NCI-H510A (cell line): ENCODE measurements around the gene ATG5.
"Not testable (repeated sequence)": the region's sequence is repeated elsewhere in the genome, so short reads cannot be mapped to it uniquely, and the experiment has no call there.

Experiments used
- DNase-seq: peaks from one replicate; lab custom pipeline; 2025; lab: John Stamatoyannopoulos, UW

ATG5 gene

DNA sequence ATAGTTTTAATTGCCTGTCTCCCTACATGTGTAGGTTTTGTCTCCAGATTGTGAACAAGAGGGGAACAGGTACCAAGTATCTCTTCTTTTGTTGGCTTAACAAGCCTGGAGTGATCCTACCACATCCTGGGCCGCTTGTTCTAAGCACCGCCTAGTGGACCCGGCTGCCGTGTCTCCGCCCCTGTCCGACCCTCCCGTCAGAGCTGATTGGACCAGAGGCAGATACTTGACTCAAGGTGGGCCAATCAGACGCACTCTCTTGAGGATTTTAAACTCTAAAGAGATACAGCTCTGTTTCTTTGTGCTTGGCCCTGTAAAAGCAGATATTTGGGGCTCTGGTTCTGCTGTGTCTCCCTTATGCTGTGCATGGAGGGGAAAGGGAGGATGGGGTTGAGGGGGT is 171.2 kb downstream of the ATG5 start:
- no peak for DNase-seq

DNA sequence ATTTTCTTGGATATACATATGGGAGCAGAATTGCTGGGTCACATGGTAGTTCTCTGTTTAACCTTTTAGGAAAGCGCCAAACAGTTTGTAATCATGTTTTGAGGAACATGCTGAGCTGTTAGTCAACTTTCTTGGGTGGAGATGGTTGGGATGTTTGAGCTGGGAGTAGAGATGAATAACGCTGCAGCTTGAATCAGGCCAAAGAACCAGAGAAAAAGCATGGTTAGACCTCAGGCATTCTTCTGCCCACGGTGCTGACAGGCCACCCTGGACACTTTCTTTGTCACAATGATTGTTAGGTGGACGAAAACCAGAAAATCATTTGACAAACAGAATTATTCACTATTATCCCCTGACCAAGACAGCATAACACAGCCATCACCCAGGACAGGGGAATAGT is 172.6 kb downstream of the ATG5 start:
- no peak for DNase-seq

DNA sequence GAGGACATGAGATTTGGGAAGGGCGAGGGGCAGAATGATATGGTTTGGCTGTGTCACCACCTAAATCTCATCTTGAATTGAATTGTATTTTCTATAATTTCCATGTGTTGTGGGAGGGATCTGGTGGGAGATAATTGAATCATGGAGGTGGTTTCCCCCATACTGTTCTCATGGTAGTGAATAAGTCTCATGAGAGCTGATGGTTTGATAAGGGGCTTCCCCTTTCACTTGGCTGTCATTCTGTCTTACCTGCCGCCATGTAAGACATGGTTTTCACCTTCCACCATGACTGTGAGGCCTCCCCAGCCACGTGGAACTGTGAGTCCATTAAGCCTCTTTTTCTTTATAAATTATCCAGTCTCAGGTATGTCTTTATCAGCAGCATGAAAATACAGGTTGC is 173.1 kb downstream of the ATG5 start:
- not testable (repeated sequence) for DNase-seq

DNA sequence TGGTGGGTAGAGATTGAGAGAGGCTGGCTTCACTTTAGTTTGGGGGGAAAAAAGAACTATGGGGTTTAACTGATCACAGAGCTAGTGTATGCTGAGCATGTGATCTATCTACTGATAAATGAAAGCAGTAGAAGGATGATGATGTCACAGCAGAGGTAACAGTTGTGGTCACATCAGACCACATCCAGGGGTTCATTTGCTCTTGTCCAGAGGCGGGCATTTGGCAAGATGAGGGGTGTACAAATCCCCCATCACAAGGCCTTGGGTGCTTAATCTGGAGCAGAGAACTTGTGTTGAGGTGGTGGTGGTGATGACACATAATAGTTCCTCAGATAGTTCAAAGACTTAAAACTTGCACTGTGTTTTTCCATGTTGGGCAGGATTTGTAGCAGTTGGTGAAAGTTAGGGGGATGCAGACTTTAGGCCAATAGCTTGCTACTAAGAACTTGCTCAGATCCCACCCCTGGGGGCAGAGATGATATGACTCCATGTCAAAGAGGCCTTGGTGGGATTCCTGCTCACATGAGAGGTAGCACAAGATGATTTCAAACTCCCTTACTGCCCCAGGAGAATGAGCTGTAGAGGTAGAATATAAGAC is 176.0 kb downstream of the ATG5 start:
- no peak for DNase-seq

DNA sequence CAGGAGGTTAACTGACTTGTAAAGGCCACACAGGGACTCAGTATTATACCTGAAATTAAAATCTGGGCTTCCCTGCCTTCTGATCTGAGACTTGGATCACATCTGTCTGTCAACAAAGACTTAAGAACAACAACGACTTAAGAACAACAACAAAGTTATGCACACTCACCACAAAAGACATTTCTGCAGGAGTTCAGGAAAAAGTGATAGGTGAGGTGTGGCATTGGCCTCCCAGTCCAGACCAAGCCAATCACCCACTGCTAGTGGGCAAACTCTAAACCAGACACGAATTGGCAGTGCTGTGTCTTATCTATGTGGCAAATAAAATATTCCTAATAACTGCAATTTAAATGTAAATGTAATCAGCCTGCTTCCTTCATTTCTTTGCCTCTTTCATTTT is 178.1 kb downstream of the ATG5 start:
- DNase-seq: no peak

DNA sequence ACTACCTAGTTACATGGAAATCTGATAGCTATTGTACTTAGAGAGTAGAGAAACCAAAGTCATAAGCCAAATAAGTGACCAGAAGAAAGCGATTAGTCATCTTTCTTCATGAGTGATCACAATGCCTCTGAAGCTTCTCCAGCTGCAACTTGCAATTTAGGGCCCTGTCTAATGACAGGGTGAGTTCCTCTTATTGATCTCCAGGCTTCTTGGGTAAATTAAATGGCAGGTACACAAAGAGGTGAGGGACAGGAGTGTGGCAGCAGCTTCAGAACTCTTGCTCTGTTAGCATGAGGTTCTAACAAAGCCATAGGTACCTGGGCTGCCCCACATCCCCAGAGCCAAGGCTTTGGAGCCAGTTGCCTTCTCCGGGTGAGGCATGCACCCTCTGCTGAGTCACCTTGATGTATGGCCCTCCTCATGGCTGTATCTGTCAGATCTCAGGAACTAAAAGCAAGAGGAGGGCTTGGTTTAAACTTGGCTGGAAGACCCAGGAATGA is 178.7 kb downstream of the ATG5 start:
- no peak for DNase-seq

DNA sequence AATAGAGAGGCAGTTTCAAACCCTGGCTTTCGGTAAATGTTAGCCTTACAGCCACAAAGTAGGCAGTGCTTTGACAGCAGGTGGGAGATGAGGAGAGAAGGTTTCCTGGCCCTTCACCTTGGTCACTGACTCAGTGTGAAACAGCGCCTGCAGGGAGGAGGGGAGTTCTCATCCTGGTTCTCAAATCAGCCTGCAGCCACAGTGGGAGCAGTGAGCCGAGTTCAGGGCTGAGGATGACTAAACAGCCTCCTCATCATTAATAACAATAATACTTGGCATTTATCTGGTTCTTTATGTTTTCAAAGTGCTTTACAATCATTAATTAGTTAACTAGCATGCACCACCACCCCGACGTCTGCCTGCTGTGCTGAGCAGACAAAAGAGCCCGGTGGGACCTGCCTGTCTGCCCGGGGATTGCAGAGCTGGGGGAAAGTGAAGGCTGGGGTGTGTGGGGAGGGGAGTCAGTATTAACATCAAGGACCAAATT is 179.8 kb downstream of the ATG5 start:
- DNase-seq: no peak

DNA sequence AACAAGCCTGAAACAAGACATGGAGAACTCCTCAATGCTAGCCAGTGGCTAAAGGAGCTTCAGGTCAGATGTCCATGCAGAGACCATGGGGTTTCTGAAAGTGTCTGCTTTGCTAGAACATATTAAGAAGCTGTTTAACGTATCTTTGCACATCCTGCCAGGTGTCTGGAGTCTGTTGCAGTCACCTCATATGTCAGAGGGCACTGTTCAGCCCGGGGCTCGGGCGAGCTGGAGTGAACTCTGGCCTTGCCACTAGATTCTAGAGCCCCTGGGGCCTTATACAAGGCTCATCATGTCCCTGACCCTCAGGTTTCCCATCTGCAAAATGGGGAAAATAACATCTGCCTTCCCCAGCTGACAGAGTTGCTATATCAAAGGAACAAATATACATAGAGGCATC is 180.4 kb downstream of the ATG5 start:
- no peak for DNase-seq

DNA sequence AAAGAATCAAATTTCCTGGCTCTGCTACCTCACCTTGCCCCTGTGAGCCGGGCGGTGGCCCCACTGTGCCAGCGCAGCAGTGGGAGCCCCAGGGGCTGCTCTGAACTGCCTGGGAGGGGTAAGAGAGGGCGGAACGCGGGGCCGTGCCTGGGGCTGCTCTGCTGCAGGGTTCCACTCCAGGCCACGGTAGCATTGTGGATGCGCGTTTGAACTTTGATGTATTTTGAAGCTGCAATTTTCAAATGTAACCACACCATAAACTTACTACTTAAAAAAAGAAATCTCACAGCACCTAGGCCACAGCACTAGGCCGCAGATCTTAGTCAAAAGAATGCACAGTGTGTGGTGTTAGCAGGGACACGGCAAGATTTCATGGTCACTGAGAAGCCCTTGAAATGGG is 181.9 kb downstream of the ATG5 start:
- no peak for DNase-seq

DNA sequence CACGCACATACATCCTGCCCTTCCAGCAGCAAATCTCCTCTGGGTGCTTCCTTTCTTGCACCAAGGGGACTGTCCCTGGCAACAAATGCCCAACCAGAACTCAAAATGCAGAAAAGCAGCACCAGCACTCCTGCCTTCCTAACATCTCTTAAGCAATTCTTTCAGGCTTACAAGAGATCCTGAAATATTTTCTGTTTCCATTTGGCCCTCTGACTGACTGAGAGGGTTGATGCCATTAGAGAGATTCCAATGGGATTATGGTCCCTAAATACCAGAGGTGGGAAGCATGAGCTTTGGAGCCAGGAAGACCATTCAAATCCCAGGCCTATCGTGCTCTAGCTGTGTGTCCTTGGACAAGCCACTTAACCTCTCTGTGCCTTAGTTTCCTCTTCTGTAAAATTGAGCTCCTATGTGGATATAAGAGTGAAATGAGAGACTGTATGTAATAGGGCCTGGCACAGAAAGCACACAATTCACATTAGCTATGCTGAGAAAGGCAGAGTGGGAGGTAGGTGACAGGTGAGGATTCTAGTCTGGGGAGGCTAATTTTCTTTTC is 182.6 kb downstream of the ATG5 start:
- DNase-seq: no peak

DNA sequence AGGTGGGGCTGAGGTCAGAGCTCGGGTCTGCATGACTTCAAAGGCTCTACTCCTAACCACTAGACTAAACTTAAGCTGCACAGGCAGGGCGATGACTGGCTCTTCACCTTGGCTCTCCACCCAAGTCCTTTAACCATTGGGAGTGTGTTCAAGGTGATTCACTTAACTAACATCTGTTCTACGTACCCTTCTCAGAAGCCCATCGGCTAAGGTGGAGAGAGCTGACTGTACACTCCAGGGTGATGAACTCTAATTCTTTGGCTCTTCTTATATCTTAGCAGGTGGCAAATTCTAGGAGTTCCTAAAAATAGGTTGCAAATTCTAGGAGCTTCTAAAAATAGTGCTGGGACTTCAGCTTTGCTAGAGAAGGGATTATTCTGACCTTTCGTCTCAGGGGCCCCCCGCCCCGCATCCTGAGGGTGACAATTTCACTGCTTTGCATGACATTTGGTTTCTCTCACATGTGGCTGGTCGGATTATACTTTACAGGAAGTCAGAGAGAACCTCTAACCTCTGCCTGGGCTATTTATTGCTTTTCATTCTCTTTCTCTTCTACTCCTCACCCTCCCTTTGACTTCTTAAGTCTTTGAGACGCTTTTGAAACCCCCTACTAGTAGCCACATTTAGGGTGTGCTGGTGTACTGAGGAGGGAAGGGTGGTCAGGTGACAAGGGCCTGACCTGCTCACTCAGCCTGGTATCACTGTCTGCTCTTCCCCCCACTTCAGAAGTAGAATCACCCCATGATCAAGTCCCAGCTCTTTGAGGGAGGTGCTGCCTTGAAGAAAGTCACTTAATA is 183.9 kb downstream of the ATG5 start:
- no peak for DNase-seq

DNA sequence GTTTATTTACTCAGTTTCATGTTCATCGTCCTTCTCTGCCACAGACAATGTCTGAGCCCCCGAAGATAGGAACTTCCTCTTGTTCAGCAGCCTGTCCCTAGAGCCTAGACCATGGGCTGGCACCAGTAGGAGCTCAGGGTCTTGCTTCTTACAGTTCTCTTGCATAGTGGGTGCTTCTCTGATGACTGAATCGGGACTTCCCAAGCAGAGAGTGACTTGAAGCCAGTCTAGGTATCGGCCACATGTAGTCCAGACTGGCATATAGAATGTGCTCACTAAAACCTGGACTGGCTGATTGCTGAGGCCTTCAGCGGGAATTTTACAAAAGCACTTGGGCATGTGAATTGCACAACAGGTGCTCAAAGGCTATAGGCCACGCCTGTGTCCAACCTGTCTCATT is 187.4 kb downstream of the ATG5 start:
- no peak for DNase-seq

DNA sequence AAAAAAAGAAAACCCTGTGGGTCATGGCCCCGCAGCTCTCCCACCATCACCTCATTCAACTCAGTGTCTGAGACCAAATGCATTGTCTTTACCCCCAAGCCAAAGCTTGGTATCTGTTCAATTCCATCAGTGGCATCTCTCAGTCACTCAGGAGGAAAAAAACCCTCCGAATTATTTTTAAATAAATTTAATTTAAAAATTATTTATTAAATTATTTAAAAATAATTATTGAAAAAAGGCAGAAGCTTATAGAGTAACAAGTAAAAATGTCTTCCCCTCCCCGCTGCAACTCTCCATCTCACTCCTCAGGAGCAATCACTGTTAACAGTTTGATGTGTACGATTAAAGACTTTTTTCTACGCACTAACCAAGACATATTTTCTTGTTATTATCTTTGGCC is 188.7 kb downstream of the ATG5 start:
- no peak for DNase-seq

DNA sequence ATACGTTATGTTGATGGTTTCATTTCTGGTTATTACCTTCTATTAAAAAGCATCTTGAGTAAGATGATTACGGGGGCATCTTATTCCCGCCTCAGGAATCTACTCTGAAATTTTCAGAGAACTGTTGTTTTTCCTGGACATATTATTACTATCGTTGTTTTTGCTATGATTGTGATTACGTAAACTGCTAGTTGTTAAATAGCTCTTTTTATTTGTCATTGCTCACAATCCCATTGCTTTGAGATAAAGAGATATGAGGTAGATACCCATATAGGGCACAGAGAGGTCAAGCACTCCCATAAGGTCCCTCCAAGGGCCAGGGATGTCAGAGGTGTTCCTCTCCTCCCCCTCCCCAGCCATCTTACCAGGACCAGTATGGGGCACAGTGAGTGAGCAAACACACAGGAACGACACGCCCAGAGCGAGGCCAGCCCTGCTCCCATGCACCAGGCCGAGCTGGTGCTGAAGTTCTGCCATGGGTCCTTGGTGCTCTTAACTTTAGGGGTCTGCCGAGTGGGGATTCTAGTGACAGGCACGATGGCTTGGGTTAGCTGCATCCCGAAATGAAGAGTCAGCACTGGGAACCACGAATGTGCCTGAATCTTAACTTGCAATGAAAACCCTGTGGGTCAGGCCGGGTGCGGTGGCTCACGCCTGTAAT is 189.5 kb downstream of the ATG5 start:
- DNase-seq: no peak

DNA sequence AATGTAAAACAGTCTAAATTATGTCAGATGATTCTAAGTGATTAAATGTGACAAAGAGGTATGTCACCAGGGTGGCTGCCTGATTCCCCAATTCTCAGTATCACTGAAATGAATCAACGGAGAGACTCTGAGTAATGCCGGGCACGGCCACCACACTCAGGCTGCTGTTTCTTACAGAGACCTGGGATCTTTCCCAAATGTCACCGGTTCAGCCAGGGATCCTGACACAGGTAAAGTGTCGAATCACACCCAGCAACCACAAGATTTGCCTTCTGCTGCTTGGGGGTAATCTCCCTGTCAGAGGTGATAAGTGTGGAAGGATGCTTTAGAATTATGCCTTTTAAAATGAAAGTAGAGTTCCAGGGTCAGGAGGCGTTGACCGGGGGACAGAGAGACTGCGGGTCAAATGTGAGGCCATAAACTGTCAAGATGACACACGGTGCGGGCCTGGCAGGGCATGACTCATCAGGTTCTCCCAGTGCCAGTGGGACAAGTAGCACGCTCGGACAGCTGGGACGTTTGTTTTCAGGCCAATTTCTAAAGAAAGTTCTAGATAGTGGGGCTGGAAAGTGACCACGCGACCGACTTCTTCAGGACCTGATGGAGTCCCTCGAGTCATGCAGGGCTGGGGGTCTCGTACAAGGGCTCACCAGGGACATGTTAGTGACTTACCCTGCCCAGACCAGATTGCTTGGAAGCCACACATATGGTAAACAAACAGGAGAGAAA is 190.5 kb downstream of the ATG5 start:
- no peak for DNase-seq
